K562 (cell line): ENCODE results near the gene WASF3. TPM values are rescaled to one million over a fixed set of nuclear protein-coding genes. Genes with fewer than 3 reads are reported as not detected.

Experiments
- ATAC-seq: fragments of 200-7000 bp; cut with Tn5 transposase; 3 replicates; pipeline ENCODE4 v1.9.1; 2020; ENCODE audit warnings: moderate library complexity
- BruUV-seq: library from RNA; stranded (reverse); fragments of 400-500 nt; replicated peaks from 2 replicates; lab custom pipeline; 2021; lab: Mats Ljungman, UMichigan
- CTCF ChIA-PET: fragments of 300-600 bp; formaldehyde crosslinking; extraction: SDS; loops from one replicate; lab custom pipeline; 2021; ENCODE audit warnings: low intra/inter-chr PET ratio; lab: Yijun Ruan, JAX
- POLR2A ChIA-PET: fragments of 300-600, 350-650 bp; sonication (Branson Sonifier 250); formaldehyde crosslinking; extraction: SDS; loops from one replicate; lab custom pipeline; 2021; ENCODE audit warnings: antibody characterized with exemption, inconsistent platforms; lab: Yijun Ruan, JAX
- DNase-seq, 4 experiments: peaks; one replicate each; pipeline versions ENCODE4 v3.0.0 to v3.0.0-alpha.2; 2011 to 2018; ENCODE audit warnings: low spot score in 3 of 4, mixed read lengths in 3 of 4; ENCODE audit errors: extremely low read depth in 1 of 4
- FAIRE-seq: peaks from 2 replicates; lab custom pipeline; 2011; peaks lifted over from hg19 to GRCh38; lab: Jason Lieb, UNC
- H2AFZ ChIP-seq: 2 replicates; pipeline ENCODE4 v1.6.0; 2011; ENCODE audit warnings: low read depth, low read length, control low read depth, inconsistent platforms
- H3K27ac ChIP-seq: fragments of 200-600 bp; 3 replicates; pipeline ENCODE4 v1.8.0; 2011; ENCODE audit warnings: low read depth, mild to moderate bottlenecking, control low read depth, inconsistent platforms, low read length, moderate library complexity, mixed read lengths; ENCODE audit errors: extremely low read depth
- H3K27me3 ChIP-seq, 2 experiments: fragments of 300-600 bp in 1 of 2; 2 replicates in 1 of 2; 3 replicates in 1 of 2; pipeline versions ENCODE4 v1.6.0 to v1.8.0; 2011; ENCODE audit warnings: inconsistent platforms in 2 of 2, low read length in 2 of 2, mild to moderate bottlenecking in 1 of 2, mixed read lengths in 1 of 2, moderate library complexity in 1 of 2; ENCODE audit not compliant: control insufficient read depth in 2 of 2, insufficient read depth in 2 of 2
- H3K36me3 ChIP-seq: fragments of 300-600 bp; 3 replicates; pipeline ENCODE4 v1.8.0; 2011; ENCODE audit warnings: mild to moderate bottlenecking, low read length, inconsistent platforms; ENCODE audit not compliant: control insufficient read depth, insufficient read depth
- H3K4me1 ChIP-seq, 2 experiments: fragments of 200-600 bp in 1 of 2; replicated peaks in 1 of 2; 2 replicates in 1 of 2; 3 replicates in 1 of 2; pipeline versions ENCODE4 v1.5.1 to v1.8.0; 2011; ENCODE audit warnings: inconsistent platforms in 2 of 2, low read length in 2 of 2, mild to moderate bottlenecking in 1 of 2, mixed read lengths in 1 of 2, moderate library complexity in 1 of 2; ENCODE audit not compliant: control insufficient read depth in 2 of 2, insufficient read depth in 2 of 2
- H3K4me2 ChIP-seq: 2 replicates; pipeline ENCODE4 v1.6.1; 2011; ENCODE audit warnings: low read length, control low read depth, inconsistent platforms, mixed read lengths; ENCODE audit not compliant: insufficient read depth
- H3K4me3 ChIP-seq: fragments of 200-600 bp; sonication (generic), shearing (Covaris generic); 2 replicates; pipeline ENCODE4 v1.5.1; 2016; ENCODE audit warnings: control low read depth, inconsistent platforms
- H3K79me2 ChIP-seq: fragments of 200-600 bp; 3 replicates; pipeline ENCODE4 v1.8.0; 2011; ENCODE audit warnings: low read length, inconsistent platforms; ENCODE audit not compliant: control insufficient read depth, insufficient read depth
- H3K9ac ChIP-seq, 2 experiments: 2 replicates each; pipeline versions ENCODE4 v1.6.0 to v1.6.1; 2011; ENCODE audit warnings: low read depth in 2 of 2, low read length in 2 of 2, control low read depth in 1 of 2, inconsistent platforms in 1 of 2, mild to moderate bottlenecking in 1 of 2, mixed read lengths in 1 of 2; ENCODE audit not compliant: insufficient read depth in 1 of 2
- H3K9me1 ChIP-seq: one replicate; pipeline ENCODE4 v1.6.0; 2011; ENCODE audit warnings: inconsistent platforms, mild to moderate bottlenecking, low read length, moderate library complexity; ENCODE audit not compliant: control insufficient read depth, insufficient read depth
- H3K9me3 ChIP-seq: replicated peaks from 2 replicates; pipeline ENCODE4 v1.5.1; 2011; ENCODE audit warnings: low read depth, low read length, inconsistent platforms; ENCODE audit not compliant: control insufficient read depth, insufficient read depth
- H4K20me1 ChIP-seq: replicated peaks from 2 replicates; pipeline ENCODE4 v1.6.1; 2011; ENCODE audit warnings: low read length, inconsistent platforms, mixed read lengths; ENCODE audit not compliant: control insufficient read depth, insufficient read depth
- ARHGAP35 ChIP-seq: fragments of 450-650 bp; IDR thresholded peaks from 2 replicates; pipeline ENCODE4 v1.6.1; 2018; ENCODE audit not compliant: partially characterized antibody
- CAMTA2 ChIP-seq: fragments of 250-450 bp; sonication (Bioruptor Pico); conservative IDR thresholded peaks from 2 replicates; pipeline ENCODE4 v1.5.1; 2022
- CBFA2T2 ChIP-seq: fragments of 450-650 bp; conservative IDR thresholded peaks from 2 replicates; pipeline ENCODE4 v1.6.1; 2017; ENCODE audit warnings: mild to moderate bottlenecking
- CCNT2 ChIP-seq: IDR thresholded peaks from 2 replicates; pipeline ENCODE4 v1.6.1; 2011; ENCODE audit warnings: borderline replicate concordance, low read depth, mild to moderate bottlenecking, moderate library complexity, mixed read lengths, low read length; ENCODE audit not compliant: insufficient read length; ENCODE audit errors: extremely low read depth
- CREM ChIP-seq: IDR thresholded peaks from 2 replicates; pipeline ENCODE4 v1.6.1; 2014; ENCODE audit warnings: antibody characterized with exemption, low read depth
- CSDE1 ChIP-seq, 2 experiments: fragments of 450-650 bp; IDR thresholded peaks; 2 replicates each; pipeline ENCODE4 v1.6.1; 2016; ENCODE audit warnings: mild to moderate bottlenecking in 1 of 2
- CTCF ChIP-seq, 3 experiments: IDR thresholded peaks in 2 of 3; conservative IDR thresholded peaks in 1 of 3; 2 replicates each; pipeline ENCODE4 v1.5.1; 2011 to 2012; ENCODE audit warnings: low read length in 3 of 3, mild to moderate bottlenecking in 3 of 3, control low read depth in 2 of 3, improper control_type of control experiment in 1 of 3, inconsistent platforms in 1 of 3, low read depth in 1 of 3, mixed read lengths in 1 of 3, moderate library complexity in 1 of 3; ENCODE audit not compliant: insufficient read depth in 2 of 3
- IRF9 ChIP-seq: fragments of 450-650 bp; IDR thresholded peaks from 2 replicates; pipeline ENCODE4 v1.6.1; 2016; ENCODE audit warnings: missing biosample characterization, missing genetic modification characterization
- NEUROD1 ChIP-seq: fragments of 150-350 bp; IDR thresholded peaks from 2 replicates; pipeline ENCODE4 v1.6.1; 2014; ENCODE audit warnings: borderline replicate concordance, low read length, low read depth; ENCODE audit not compliant: partially characterized antibody
- NR3C1 ChIP-seq: sonication (generic); formaldehyde crosslinking; IDR thresholded peaks from 2 replicates; pipeline ENCODE4 v1.8.1; 2022; ENCODE audit warnings: missing genetic modification reagents
- PURB ChIP-seq: sonication (generic); formaldehyde crosslinking; IDR thresholded peaks from 2 replicates; pipeline ENCODE4 v1.9.0; 2021; ENCODE audit warnings: low read depth, mild to moderate bottlenecking, missing genetic modification reagents
- RAD21 ChIP-seq, 2 experiments: fragments of 250-450 bp in 1 of 2; fragments of 450-650 bp in 1 of 2; sonication (Bioruptor Pico) in 1 of 2; formaldehyde crosslinking in 1 of 2; IDR thresholded peaks in 1 of 2; conservative IDR thresholded peaks in 1 of 2; 2 replicates each; pipeline versions ENCODE4 v1.4.0 to v1.8.0; 2020 to 2022; ENCODE audit warnings: mild to moderate bottlenecking in 2 of 2, moderate library complexity in 1 of 2
- XRCC5 ChIP-seq: fragments of 200-400 bp; formaldehyde crosslinking; IDR thresholded peaks from 2 replicates; pipeline ENCODE4 v1.6.1; 2017; ENCODE audit warnings: low read depth, mild to moderate bottlenecking, low read length
- ZBTB8A ChIP-seq: fragments of 450-650 bp; IDR thresholded peaks from 2 replicates; pipeline ENCODE4 v1.6.1; 2018; ENCODE audit warnings: mild to moderate bottlenecking, moderate library complexity; ENCODE audit not compliant: partially characterized antibody
- ZC3H4 ChIP-seq: sonication (generic); formaldehyde crosslinking; IDR thresholded peaks from 2 replicates; pipeline ENCODE4 v1.9.0; 2021; ENCODE audit warnings: missing genetic modification reagents, borderline replicate concordance
- ZNF324 ChIP-seq: fragments of 250-450 bp; sonication (Bioruptor Pico); IDR thresholded peaks from 2 replicates; pipeline ENCODE4 v1.4.0; 2020; ENCODE audit warnings: mild to moderate bottlenecking
- ZNF408 ChIP-seq: fragments of 250-450 bp; sonication (Bioruptor Pico); IDR thresholded peaks from 2 replicates; pipeline ENCODE4 v1.4.0; 2020; ENCODE audit warnings: low read depth, mild to moderate bottlenecking, moderate library complexity
- ZNF561 ChIP-seq: fragments of 450-650 bp; formaldehyde crosslinking; conservative IDR thresholded peaks from 2 replicates; pipeline ENCODE4 v1.4.0; 2020; ENCODE audit warnings: mild to moderate bottlenecking, moderate library complexity
- WGBS: fragments of 100-300 bp; shearing (Covaris generic); methylation state at CpG from one replicate; pipeline ENCODE4 v1.1.6; 2016; ENCODE audit warnings: low coverage, mixed read lengths; ENCODE audit not compliant: insufficient coverage; ENCODE audit errors: missing lambda C conversion rate; 5-methylcytosine and 5-hydroxymethylcytosine counted together
- in situ Hi-C: fragments of 300-500 bp; cut with MboI; formaldehyde crosslinking; loops from 4 replicates; pipeline ENCODE4 v1.15.0; 2018; ENCODE audit warnings: inconsistent platforms, mixed read lengths
- intact Hi-C: fragments of 100-400 bp; cut with micrococcal nuclease; formaldehyde crosslinking; loops from 2 replicates; pipeline ENCODE4 v1.14.2; 2022
- polyA plus RNA-seq, 8 experiments: library from polyadenylated mRNA; depleted of rRNA in 4 of 8; stranded (reverse) in 5 of 8; unstranded in 3 of 8; fragments of >200 nt; fragmentation: Nextera tagmentation in 2 of 8; fragmentation: Illumina TruSeq in 1 of 8; extraction: Ambion mirVana in 2 of 8; extraction: Trizol in 1 of 8; gene quantifications; 2 replicates each; pipeline versions ENCODE4 v1.2.1 to v1.2.3, GENCODE V29; 2011 to 2014; ENCODE audit warnings: inconsistent platforms in 1 of 8, missing spikeins in 1 of 8
- total RNA-seq, 7 experiments: library from RNA; depleted of rRNA in 6 of 7; stranded (reverse); fragments of >200 nt in 6 of 7; fragmentation: Illumina TruSeq in 2 of 7; extraction: Trizol in 2 of 7; gene quantifications; 2 replicates each; pipeline versions ENCODE4 v1.2.1 to v1.2.3, GENCODE V29; 2011 to 2021; ENCODE audit warnings: low replicate concordance in 1 of 7

WASF3 gene
- total and polyA plus RNA-seq, 9 of the 15 experiments (the other 6 are each of a cell fraction or from before 2014, with no cell fraction given) = 0.04 to 0.43 (median 0.11) TPM

- Histone ChIP-seq H3K9ac (no peak overlapping the region), H3K27ac (no peak overlapping the region), H3K9me3 (peaks cover 2% of the 10 kb centered on the region), H3K9me1 (no peaks in the 10 kb centered on the region), H3K79me2 (no peaks in the 10 kb centered on the region), H3K4me1 (no peaks in the 10 kb centered on the region), H4K20me1 (no peaks in the 10 kb centered on the region), H3K4me3 (no peak overlapping the region), H3K36me3 (no peaks in the 10 kb centered on the region), H2AFZ (no peak overlapping the region), H3K27me3 (no peaks in the 10 kb centered on the region; a peak in 1 of 5 replicates), H3K4me2 (no peak overlapping the region)
- WGBS = 11% methylated on average over 21 of the region's 29 CpGs
- ATAC-seq (peak; percentile 88), DNase-seq (peak; percentile 63 to 73 (median 68)), FAIRE-seq (peak; percentile 81)
- intact Hi-C loops = loop anchor here (1.0 to 5.0 kb wide), 2 partner anchors 216 to 514 kb away; no protein-coding TSS in a partner anchor
- BruUV-seq = no TSS peak
- POLR2A ChIA-PET = interaction anchor here (0.7 kb wide), 1 partner anchor 514 kb away, joined by 3 read pairs; no protein-coding TSS in a partner anchor
- CTCF ChIA-PET = interaction anchor here (1.1 to 1.3 kb wide), 2 partner anchors 514 to 1125 kb away, joined by 3 to 7 read pairs; no protein-coding TSS in a partner anchor
- in situ Hi-C loops = loop anchor here (5.0 kb wide), 1 partner anchor 521 kb away; no protein-coding TSS in a partner anchor
- TF ChIP-seq ZNF408 (CRISPR knock-in tag) = no peak
- no peak for TF ChIP-seq ZC3H4
- no peak for TF ChIP-seq ZBTB8A
- TF ChIP-seq XRCC5 = no peak
- TF ChIP-seq PURB (CRISPR knock-in tag) = no peak
- TF ChIP-seq ZNF561 (CRISPR knock-in tag) = no peak
- no peak for TF ChIP-seq NR3C1
- TF ChIP-seq CTCF (IDR thresholded peaks at IDR 0.05 in 2 of 3, conservative IDR thresholded peaks at IDR 0.05 in 1 of 3; ENCODE audit: insufficient read depth in 2 of 3, low read depth in 1 of 3, low read length in 3 of 3) = peak; percentile 85 to 90 (median 85)
- no peak for TF ChIP-seq NEUROD1
- no peak for TF ChIP-seq CAMTA2 (CRISPR knock-in tag)
- TF ChIP-seq ZNF324 (CRISPR knock-in tag) = no peak
- no peak for TF ChIP-seq CSDE1 (IDR thresholded peaks at IDR 0.05)
- no peak for TF ChIP-seq CCNT2
- TF ChIP-seq ARHGAP35 = no peak
- TF ChIP-seq RAD21 (CRISPR knock-in tag; conservative IDR thresholded peaks at IDR 0.05 in 1 of 2, IDR thresholded peaks at IDR 0.05 in 1 of 2) = peak; percentile 58 to 82
- no peak for TF ChIP-seq CBFA2T2
- TF ChIP-seq CREM = no peak
- TF ChIP-seq IRF9 (tag) = no peak
These were observed 141.1 kb downstream of the WASF3 start for GRCh38 chr13:26698392-26699196.
